NCI-H446 (cell line): ENCODE data around the gene NFE2L2.
"Not testable (repeated sequence)": the region's sequence is repeated elsewhere in the genome, so short reads cannot be mapped to it uniquely, and the experiment has no call there.

Source experiments
- DNase-seq, 2 experiments: peaks; one replicate each; lab custom pipeline; 2025; lab: John Stamatoyannopoulos, UW

NFE2L2 gene

DNA sequence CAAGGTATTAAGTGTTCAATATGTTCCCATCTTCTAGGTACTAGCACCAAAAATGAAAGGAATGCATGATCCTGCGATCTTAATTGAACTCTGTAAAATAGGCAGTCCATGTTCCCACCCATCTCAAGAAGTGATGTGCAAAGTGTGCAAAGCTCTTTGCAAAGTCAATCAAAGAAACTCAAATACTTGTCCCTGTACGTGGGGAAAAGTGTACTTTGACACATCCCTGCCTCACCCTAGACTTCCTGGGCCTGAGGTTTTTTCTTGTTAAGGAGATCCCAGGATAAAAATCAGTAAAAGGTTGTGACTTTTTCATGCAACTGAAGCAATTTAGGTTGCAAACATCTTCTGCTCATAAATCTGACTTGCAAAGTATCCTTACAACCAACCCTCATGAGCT, 26.6 kb downstream of the NFE2L2 start:
- DNase-seq, result no peak

DNA sequence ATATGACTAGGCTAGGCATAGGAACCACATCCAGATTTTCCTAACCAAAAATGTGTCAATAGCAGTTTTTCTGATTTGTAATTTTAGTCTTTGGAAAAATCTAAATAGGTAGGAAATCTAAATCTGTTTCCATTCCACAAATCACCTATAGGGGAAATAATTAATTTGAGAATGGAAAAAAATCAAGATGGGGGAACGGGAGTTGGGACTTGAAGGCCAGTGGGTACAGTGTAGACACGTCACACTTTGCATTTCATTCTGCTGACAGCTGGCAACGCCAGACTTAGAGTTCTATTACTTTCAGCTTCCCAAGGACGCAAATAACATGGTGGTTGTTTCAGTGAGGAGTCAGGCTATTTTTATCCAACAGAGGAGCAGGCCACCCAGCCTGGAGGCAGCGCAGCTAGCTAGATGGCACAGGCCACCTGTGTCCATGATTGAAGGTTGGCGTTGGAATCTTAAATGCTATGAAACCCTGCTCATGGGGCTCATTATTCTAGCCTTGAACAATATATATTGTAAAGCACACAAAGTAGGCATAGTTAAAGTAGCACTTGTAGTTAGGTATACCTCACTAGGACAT, 28.6 kb downstream of the NFE2L2 start:
- DNase-seq, result no peak

DNA sequence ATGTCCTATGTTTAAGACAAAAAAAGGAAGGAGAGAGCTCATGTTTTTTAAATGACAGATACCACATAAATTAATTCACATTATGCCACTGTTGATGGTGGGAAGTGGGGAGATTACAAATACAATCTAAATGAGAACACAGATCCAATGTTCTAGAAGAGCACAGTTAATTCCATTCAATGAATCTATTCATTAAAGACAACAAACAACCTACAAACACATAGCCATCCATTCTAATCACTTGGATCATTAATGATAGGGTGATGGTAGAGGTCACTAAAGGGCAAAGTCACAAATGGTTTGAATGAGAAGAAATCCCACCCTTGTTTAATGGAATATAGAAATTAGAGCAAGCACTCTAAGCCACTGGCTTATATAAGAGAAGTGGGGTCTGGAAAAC, 30.3 kb downstream of the NFE2L2 start:
- DNase-seq, result no peak

DNA sequence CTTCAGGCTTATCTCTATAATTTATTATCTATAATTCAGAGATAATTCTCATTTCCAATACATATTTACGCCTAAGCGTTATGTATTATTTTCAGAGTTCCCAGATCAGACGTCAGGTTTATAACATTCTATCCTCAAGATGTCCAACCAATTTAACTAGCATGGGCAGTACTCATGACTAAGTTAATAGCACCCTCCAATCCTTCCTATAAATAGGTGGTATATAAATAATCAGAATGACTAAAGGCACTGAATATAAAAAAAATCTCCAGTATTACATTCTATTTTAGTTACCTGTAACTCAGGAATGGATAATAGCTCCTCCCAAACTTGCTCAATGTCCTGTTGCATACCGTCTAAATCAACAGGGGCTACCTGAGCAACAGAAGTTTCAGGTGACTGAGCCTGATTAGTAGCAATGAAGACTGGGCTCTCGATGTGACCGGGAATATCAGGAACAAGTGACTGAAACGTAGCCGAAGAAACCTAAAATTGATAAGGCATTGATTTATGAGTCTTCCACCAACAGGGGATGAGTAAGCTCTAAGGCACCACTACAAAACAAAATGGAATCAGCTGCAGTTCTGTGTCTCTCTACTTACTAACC, 32.3 kb downstream of the NFE2L2 start:
- DNase-seq, result no peak

DNA sequence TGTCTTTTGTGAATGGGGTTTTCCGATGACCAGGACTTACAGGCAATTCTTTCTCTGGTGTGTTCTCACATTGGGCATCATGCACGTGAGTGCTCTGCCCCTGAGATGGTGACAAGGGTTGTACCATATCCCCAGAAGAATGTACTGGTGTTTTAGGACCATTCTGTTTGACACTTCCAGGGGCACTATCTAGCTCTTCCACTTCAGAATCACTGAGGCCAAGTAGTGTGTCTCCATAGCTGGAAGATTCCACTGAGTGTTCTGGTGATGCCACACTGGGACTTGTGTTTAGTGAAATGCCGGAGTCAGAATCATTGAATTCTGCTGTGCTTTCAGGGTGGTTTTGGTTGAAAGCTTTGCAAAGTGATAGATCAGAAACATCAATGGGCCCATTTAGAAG, 33.3 kb downstream of the NFE2L2 start:
- DNase-seq, result no peak

DNA sequence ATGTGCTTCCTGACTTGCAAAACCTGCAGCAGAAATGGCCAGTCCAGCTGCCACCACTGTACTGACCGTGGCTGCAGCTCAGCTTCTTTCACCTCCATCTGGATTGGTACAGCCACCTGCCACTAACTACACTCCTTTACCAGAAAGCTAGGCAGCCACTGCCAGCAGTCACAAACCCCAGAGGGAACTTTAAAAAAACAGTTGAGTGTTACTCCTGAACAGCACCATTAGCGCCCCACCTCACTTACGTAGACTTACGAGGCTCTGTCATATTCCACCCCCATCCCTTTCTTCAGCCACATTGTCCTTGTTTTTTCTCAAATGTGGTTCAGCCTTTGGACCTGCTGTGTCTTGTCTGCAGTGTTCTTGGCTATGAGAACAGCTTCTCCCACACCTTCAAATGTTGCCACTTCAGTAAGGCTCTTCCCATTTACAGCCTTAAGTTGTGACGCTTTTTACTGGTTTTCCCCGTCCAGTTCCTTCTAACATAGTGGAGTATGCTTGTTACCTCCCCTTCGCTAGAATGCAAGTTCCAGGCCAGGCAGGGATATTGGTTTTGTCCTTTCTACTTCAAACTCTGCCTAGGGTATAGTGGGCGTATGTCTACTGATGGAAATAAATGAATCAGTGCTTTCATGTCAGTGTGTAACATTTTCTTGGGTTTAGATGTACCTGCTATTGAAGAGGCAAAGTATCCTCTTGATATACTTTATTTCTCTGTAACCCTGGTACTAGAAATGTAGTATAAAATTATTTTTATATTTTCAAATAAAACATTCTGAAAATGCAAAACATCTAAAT, 34.9 kb downstream of the NFE2L2 start:
- DNase-seq, result no peak

DNA sequence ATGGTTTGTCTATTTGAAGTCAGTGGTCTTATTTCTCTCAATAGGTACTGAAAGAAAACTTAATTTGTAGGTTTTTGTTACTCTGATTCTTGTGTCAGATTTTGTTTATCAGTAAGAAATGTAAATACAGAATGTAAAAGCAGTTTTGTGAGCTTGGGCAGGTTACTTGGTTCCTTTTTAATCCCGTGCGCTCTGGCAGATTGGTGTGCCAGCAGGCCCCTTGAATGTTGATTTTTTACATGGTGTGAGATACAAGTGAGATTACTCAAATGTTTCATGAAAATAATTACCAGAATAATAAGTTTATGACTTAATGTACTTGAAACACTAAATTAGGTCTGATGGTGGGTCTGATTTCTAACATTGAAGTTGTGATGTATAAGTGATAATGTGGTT, 38.6 kb downstream of the NFE2L2 start:
- DNase-seq, result no peak

DNA sequence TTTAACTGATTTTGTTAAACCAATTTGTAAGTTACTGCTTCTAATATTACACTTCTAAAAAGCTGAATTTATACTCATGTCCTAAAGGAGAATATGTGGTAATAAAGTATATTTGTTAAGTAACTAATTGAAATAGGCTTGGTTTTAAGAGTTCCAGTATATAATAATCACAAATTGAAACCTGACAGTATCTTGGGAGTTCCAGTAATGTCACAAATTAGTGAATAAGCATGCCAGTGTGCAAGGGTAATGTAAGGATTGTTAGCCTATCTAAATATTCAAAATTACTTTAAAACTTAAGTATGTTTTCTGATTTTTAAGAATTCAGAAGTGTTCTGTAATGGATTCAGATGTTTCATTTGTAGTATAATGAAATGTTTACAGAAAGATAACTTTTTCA, 41.1 kb downstream of the NFE2L2 start:
- DNase-seq, result not testable (repeated sequence)

DNA sequence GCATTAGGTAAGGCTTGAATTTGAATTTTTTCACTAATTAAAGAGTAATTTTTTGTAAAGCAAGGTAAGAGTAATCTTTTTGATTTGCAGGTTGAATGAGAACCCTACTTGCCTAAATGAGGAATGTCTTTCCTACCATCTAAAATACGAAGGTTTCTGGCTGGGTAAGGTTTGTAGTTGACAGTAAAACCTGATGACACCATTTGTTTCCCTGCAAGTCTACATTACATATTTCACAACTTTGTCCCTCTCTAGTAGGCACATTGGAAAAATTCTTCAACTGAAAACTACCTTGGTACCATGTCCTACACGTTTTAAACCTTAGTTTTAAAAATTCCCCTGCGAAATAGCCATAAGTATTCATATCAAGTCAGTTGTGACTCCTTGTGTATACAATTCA, 42.6 kb downstream of the NFE2L2 start:
- DNase-seq, result no peak

DNA sequence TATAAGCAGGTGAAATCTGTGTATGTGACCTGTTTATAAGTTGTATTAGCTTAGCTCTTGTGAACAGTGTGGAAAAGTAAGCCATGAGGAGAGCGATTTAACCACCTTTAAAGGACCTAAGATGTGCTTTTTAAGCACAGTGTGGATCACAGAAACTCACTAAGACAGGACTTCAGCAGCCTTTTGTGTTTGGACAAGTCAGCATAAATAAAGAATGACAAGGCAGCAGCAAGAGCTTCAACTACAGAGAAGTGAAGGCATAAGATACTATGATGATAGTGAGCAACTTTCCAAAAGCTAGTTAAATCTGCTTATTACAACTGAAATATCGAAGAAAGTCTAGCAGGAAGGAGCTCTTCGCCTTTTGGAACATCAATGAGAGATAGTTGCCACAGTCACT, 43.0 kb downstream of the NFE2L2 start:
- DNase-seq, result no peak

DNA sequence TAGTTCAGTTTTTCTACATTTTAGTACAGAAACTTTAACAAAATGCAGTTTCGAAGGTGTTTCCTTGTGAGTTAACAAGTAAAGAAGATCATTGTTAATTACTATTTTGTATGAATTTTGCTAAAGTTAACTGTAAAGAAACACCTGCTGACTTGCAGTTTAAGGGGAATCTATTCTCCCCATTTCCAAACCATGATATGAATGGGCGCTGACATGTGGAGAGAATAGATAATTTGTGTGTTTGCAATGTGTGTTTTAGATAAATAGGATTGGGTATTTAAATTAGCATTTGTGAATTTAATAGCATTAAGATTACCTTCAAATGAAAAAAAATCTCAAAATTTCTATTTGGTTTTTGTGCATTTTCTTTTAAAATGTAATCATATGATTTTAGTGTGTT, 44.7 kb downstream of the NFE2L2 start:
- not testable (repeated sequence) for DNase-seq

DNA sequence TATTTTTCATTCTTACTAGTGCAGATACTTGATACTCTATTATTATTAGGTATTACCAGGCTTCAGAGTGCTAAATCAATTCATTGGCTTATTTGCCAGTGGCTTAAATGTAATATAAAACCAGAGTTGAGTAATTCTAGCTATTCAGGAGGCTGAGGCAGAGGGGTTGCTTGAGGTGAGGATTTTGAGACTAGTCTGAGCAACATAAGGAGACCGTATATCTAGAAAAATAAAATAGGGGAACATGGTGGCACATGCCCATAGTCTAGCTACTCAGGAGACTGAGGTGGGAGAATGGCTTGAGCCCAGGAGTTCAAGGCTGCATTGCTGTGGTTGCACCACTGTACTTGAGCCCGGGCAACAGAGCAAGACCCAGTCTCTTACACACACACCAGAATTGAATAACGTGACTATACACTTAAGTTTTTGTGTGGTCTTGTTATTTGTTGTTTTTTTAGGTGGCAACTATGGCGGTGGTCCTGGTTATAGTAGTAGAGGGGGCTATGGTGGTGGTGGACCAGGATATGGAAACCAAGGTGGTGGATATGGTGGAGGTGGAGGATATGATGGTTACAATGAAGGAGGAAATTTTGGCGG, 47.2 kb downstream of the NFE2L2 start:
- DNase-seq, result no peak

DNA sequence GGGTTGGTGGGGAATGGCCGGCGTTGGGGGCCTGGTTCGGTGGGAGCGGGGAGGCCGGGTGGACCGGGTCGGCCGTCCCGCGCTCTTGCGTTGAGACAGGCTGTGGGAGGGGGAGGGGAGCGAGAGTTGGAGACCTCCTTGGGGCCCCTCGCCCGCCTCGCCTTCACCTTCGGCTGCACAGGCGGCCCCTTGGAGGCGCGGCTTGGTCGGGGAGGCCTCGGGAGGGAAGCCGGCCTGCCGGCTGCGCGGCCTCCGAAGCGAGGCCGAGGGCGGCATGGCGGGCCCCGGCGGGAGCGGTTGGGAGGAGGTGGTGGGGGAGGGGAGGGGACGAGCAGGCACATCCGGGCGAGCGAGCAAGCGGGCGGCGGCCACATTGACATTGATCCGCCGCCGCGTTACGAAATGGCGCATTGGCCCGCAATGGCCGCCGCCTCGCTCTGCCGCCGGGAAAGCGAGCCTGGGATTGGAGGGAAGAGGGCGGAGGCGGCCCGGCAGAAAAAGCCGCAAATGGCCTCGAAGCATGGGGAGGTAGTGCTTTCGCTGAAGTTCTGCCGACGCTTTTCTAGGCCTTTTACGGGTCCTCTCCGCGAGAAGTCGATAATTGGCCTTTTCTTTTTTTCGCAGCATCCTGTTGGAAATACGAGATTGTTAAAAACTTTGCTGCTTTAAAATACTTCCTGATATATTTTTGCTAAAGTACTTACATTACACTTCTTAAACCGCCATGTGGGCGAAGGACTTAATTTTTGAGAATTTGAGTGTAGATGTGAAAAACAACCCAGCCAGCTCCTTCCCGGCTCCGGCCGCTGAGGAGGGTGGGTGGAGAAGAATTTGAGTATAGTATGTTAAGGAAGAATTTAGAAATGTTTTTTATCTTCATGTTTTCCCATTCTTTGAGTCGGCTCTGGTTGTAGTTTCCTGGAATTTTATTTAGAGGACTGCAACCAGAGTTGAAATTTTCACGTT, 51.4 kb downstream of the NFE2L2 start:
- peak; percentile 67 to 91 for DNase-seq

DNA sequence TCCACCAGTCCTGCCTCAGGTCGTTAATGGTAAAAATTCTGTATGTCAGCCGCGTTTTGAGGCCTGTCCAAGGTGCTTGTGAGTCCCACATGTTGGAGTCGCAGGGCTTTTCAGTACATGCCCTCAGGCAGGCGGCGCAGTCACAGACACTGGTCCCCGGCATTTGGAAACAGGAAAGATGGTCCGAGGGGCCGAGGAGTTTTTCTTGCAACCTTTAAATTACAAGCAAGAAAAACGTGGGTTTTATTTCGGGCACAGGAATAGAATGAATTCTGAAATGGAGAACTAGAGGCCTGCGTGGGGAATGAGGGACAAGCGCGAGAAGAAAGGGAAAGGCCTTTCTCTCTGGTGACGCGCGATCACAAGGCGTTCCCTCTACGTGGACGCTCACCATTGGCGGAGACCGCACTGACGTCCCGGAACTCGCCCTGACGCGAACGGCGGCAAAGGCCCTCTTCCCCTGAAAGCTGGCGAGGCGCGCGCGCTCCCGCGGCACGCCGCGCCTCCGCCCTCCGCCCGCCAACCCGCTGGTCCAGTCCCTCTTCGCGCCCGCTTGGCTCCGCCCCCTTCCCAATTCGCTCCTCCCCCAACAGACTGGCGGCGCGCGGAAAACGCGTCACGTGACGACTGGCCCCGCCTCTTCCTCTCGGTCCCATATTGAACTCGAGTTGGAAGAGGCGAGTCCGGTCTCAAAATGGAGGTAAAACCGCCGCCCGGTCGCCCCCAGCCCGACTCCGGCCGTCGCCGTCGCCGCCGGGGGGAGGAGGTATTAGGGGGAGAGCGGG, 52.2 kb downstream of the NFE2L2 start, which contains the start of gene HNRNPA3:
Gene HNRNPA3, plus strand, starts transcription at position 689 of the 785 bp plus-strand sequence. Its CDS starts 6 bp downstream, at position 695.
- peak; percentile 97 to 99 for DNase-seq

DNA sequence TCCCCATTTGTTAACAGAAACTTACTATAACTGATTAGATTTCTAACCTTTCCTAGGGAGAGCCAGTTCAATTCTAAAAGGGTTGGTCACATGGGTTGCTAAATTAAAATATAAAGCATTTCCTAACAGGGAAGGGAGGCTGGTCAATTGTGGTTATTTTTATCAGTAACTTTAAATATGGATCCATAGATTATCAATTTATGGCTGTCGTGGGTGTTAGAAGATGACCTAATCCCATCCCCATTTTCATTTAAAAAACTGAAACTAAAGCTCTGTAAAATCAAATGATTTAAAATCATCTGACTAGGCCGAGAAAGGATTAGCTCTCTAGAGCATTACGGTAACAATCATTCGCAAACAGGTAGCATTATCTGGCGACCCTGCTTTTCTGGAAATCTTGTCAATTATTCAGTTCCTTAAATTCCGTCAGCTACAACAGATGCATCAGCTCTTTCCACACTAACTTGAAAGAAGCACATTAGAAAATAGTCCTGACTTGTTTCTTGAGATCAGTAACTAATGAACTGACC, 52.9 kb downstream of the NFE2L2 start:
- DNase-seq, result no peak

DNA sequence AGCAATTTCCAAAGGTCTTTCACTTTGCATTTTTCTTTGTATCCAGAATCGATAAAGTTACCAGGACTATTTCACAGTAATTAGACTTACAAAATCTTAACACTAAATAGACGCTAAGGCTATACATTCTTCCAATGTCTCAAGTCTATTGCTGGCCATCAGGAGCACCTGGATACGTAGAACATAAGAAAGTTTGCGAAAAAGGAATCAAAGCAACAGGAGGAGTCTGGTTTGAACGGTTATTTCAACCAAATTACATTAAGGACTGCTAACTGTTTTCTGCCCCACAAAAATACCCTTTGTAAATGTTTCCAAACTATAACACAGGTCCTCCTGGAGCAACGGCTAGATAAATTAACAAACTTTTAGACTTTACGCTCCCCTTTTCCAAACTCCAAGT, 53.4 kb downstream of the NFE2L2 start:
- DNase-seq, result peak in 1 of 2 experiments; percentile 8

DNA sequence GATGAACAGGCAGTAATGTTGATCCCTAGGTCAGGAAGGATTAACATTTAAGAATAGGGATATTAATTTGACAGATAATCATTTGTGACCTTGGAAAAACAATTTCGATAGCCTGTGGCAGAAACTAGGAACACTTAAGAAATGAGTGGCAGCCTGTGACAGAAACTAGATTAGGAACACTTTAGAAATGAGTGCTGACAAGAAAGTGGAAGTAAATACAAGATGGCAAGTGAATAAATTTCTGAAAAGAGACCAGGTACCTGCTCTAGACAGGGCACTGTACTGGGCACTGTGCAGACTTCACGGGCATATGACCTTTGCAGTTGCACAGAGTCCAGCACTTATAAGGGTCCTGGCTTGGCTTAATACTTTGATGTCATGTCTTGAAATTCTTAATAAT, 57.4 kb downstream of the NFE2L2 start:
- no peak for DNase-seq

DNA sequence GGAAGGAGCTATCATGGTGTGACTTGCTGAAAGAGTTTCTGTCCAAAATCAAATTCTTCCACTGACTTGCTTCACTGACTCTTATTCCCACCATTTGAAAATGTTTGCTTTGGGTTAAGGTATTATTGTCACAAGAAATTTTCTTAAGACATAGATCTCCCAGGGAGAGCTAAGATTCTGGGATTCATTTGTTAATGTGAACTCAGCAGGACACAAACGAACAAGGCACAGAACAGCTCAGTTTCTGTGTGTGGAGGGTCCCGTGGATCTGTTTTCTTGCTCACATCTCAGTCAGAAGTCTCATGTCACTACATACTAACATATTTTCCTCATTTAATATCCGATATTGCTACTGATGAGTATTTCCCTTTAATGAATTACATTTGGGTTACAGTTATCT, 60.1 kb downstream of the NFE2L2 start:
- no peak for DNase-seq

DNA sequence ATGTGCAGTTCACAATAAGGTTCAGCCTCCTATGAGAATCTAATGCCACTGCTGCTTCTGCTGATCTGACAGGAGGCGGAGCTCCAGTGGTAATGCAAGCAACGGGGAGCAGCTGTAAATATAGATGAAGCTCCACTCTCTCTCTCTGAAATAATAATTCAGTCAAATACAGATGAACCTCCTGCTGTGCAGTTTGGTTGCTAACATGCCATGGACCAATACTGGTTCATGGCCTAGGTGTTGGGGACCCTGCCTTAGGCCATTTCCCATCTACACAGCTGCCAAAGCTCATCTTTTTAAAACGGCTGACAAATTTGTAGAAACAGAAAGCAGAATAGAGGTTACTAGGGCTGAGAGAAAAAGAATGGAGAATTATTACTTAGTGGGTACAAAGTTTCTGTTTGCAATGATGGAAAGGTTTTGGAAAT, 62.6 kb downstream of the NFE2L2 start:
- DNase-seq, result no peak

DNA sequence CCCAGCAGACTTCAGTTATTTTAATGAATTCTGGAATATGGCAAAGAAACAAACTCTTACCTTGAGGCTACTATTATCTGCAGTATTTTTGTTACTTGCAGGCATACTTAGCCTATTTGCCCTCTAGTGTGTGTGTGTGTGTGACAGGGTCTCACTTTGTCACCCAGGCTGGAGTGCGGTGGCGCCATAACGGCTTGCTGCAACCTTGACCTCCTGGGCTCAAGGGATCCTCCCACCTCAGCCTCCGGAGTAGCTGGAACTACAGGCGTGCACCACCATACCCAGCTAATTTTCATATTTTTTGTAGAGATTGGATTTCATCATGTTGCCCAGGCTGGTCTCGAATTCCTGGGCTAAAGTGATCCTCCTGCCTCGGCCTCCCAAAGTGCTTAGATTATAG, 64.1 kb downstream of the NFE2L2 start:
- DNase-seq, result not testable (repeated sequence)

DNA sequence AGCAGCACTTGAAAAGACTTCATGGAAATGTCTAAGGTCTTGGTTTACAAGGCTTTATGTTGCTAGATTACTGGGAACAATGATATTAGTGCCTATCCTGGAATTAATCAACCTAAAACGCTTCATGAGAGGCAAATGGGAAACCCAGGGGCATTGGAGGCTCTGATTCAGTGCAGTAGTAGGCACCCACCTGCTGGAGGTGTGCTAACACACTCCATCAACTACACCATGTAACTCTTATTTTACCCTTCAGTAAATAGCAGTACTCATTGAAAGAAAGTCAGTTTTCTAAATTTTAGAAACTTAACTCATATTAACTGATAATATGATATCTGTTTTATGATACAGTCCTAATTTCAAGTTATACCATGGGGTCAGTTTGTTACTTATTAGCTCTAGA, 69.3 kb downstream of the NFE2L2 start:
- DNase-seq, result no peak
